Naive thymus-derived CD4-positive, alpha-beta T cell (primary cell): Measurements from ENCODE around the gene MAP2K5. TPM values are rescaled to one million over a fixed set of nuclear protein-coding genes. Genes with fewer than 3 reads are reported as not detected.

Source experiments
- ATAC-seq: fragments of 150-1000 bp; cut with Tn5 transposase; 2 replicates; pipeline ENCODE4 v1.10.0; 2021; ENCODE audit warnings: mild to moderate bottlenecking, moderate library complexity
- CTCF ChIA-PET: fragments of 350-600 bp; sonication (Branson Sonifier 250); formaldehyde crosslinking; loops from one replicate; lab custom pipeline; 2021; ENCODE audit warnings: antibody characterized with exemption; lab: Charles Lee
- POLR2A ChIA-PET: fragments of 350-600 bp; sonication (Branson Sonifier 250); formaldehyde crosslinking; loops from one replicate; lab custom pipeline; 2021; ENCODE audit warnings: antibody characterized with exemption, inconsistent platforms; lab: Charles Lee
- DNase-seq, 9 donors: peaks; one replicate each; pipeline versions ENCODE4 v3.0.0 to v3.0.0-alpha.2; 2020 to 2022; ENCODE audit warnings: mixed read lengths in 1 of 9
- H3K27ac ChIP-seq: one replicate; pipeline ENCODE4 v1.7.0; 2013; ENCODE audit warnings: mild to moderate bottlenecking, low read depth, low read length, moderate library complexity
- H3K27me3 ChIP-seq, 2 donors: one replicate each; pipeline ENCODE4 v1.7.0; 2013; ENCODE audit warnings: low read length in 2 of 2, mild to moderate bottlenecking in 2 of 2, moderate library complexity in 2 of 2; ENCODE audit not compliant: control insufficient read depth in 2 of 2, insufficient read depth in 2 of 2
- H3K36me3 ChIP-seq, 3 experiments: 1 replicate in 2 of 3; 2 replicates in 1 of 3; pipeline ENCODE4 v1.7.0; 2013; ENCODE audit warnings: low read length in 3 of 3, mild to moderate bottlenecking in 3 of 3, moderate library complexity in 1 of 3; ENCODE audit not compliant: insufficient read depth in 3 of 3, control insufficient read depth in 2 of 3
- H3K4me1 ChIP-seq, 2 donors: one replicate each; pipeline ENCODE4 v1.7.0; 2013; ENCODE audit warnings: low read length in 2 of 2, mild to moderate bottlenecking in 2 of 2, moderate library complexity in 1 of 2; ENCODE audit not compliant: control insufficient read depth in 2 of 2, insufficient read depth in 2 of 2
- H3K4me3 ChIP-seq: 2 replicates; pipeline ENCODE4 v1.7.0; 2013; ENCODE audit warnings: mild to moderate bottlenecking, low read length
- H3K9me3 ChIP-seq, 3 experiments: 1 replicate in 2 of 3; 2 replicates in 1 of 3; pipeline ENCODE4 v1.7.0; 2013; ENCODE audit warnings: low read length in 3 of 3; ENCODE audit not compliant: control insufficient read depth in 2 of 3
- H3K27ac Mint-ChIP-seq, 9 donors: one replicate each; pipeline ENCODE4 v1.8.0; 2020 to 2022; ENCODE audit warnings: mixed read lengths in 9 of 9, mild to moderate bottlenecking in 8 of 9, moderate library complexity in 5 of 9, inconsistent platforms in 2 of 9
- H3K27me3 Mint-ChIP-seq, 5 donors: one replicate each; pipeline ENCODE4 v1.8.0; 2021 to 2022; ENCODE audit warnings: mixed read lengths in 5 of 5, mild to moderate bottlenecking in 1 of 5
- H3K36me3 Mint-ChIP-seq, 5 donors: one replicate each; pipeline ENCODE4 v1.8.0; 2020 to 2022; ENCODE audit warnings: mixed read lengths in 5 of 5, mild to moderate bottlenecking in 3 of 5, inconsistent platforms in 1 of 5
- H3K4me1 Mint-ChIP-seq, 7 donors: one replicate each; pipeline ENCODE4 v1.8.0; 2020 to 2022; ENCODE audit warnings: mixed read lengths in 7 of 7, mild to moderate bottlenecking in 3 of 7, inconsistent platforms in 1 of 7
- H3K4me3 Mint-ChIP-seq, 10 donors: one replicate each; pipeline ENCODE4 v1.8.0; 2020 to 2022; ENCODE audit warnings: mild to moderate bottlenecking in 10 of 10, mixed read lengths in 10 of 10, moderate library complexity in 6 of 10, inconsistent platforms in 2 of 10
- H3K9me3 Mint-ChIP-seq, 11 donors: one replicate each; pipeline ENCODE4 v1.8.0; 2020 to 2022; ENCODE audit warnings: mixed read lengths in 11 of 11, mild to moderate bottlenecking in 4 of 11, inconsistent platforms in 1 of 11, moderate library complexity in 1 of 11
- intact Hi-C, 2 donors: fragments of 100-400 bp; cut with micrococcal nuclease; formaldehyde crosslinking; loops; one replicate each; pipeline ENCODE4 v1.15.1; 2023
- polyA plus RNA-seq, 2 donors: library from polyadenylated mRNA; unstranded; fragments of 300-500 nt; fragmentation: Illumina TruSeq; gene quantifications; one replicate each; pipeline ENCODE4 v1.2.3, GENCODE V29; 2021
- total RNA-seq, 6 experiments: library from RNA in 5 of 6; stranded (reverse) in 5 of 6; gene quantifications; 1 replicate in 5 of 6; 2 replicates in 1 of 6; pipeline ENCODE4 v1.2.3 and lab custom pipeline; 2021 to 2026

The MAP2K5 gene
- total and polyA plus RNA-seq, 7 experiments from 2014 or later = 22.7 to 43.4 (median 33.9) TPM

GRCh38 chr15:67528513-67528912, 14.0 kb upstream of the MAP2K5 start:
- intact Hi-C loops = loop anchor here (10.0 kb wide), 3 partner anchors 74 to 526 kb away; partner anchors contain the start of gene PIAS1 (in 1 of the 2)
- ATAC-seq = no peak
- POLR2A ChIA-PET = interaction anchor here (1.7 to 5.9 kb wide), 2 partner anchors 12 to 24 kb away, joined by 4 to 43 read pairs; partner anchors contain the start of gene MAP2K5
- no peaks in the 10 kb centered on the region for H3K27me3 ChIP-seq
- peaks cover 4 to 6% of the 10 kb centered on the region in 2 donors for H3K4me1 ChIP-seq
- DNase-seq = no peak
- Mint-ChIP-seq H3K27me3 (peaks cover 0 to 4% (median 0%) of the 10 kb centered on the region in 5 donors), H3K4me3 (no peak overlapping the region), H3K27ac (peak overlapping the region in 1 of 9 donors; percentile 50), H3K4me1 (peaks cover 3 to 11% (median 7%) of the 10 kb centered on the region in 7 donors), H3K9me3 (no peaks in the 10 kb centered on the region), H3K36me3 (peaks cover 0 to 7% (median 4%) of the 10 kb centered on the region in 5 donors)
- CTCF ChIA-PET = no interaction called here
- H3K9me3 ChIP-seq = no peaks in the 10 kb centered on the region
- H3K36me3 ChIP-seq = peaks cover 0 to 8% (median 0%) of the 10 kb centered on the region in 3 experiments
- H3K4me3 ChIP-seq = no peak overlapping the region
- no peak overlapping the region for H3K27ac ChIP-seq

- ATAC-seq (no peak), DNase-seq (no peak)
- Mint-ChIP-seq H3K27ac (no peak overlapping the region), H3K4me1 (peaks cover 0 to 3% (median 0%) of the 10 kb centered on the region in 7 donors), H3K36me3 (peaks cover 0 to 7% (median 4%) of the 10 kb centered on the region in 5 donors), H3K9me3 (no peaks in the 10 kb centered on the region), H3K4me3 (no peak overlapping the region), H3K27me3 (peaks cover 0 to 8% (median 0%) of the 10 kb centered on the region in 5 donors)
- Histone ChIP-seq H3K4me3 (no peak overlapping the region), H3K27ac (no peak overlapping the region), H3K36me3 (peaks cover 0 to 8% (median 0%) of the 10 kb centered on the region in 3 experiments), H3K4me1 (no peaks in the 10 kb centered on the region), H3K9me3 (no peaks in the 10 kb centered on the region), H3K27me3 (no peaks in the 10 kb centered on the region)
- intact Hi-C loops = no loop called here
- POLR2A ChIA-PET = interaction anchor here (1.1 to 2.7 kb wide), 2 partner anchors 10 to 14 kb away, joined by 3 to 16 read pairs; partner anchors contain the start of gene C15orf61
- CTCF ChIA-PET = no interaction called here
Observed at GRCh38 chr15:67531379-67531914, 11.1 kb upstream of the MAP2K5 start.

GRCh38 chr15:67533873-67534272, 8.6 kb upstream of the MAP2K5 start:
- Mint-ChIP-seq H3K27me3 (peaks cover 0 to 8% (median 0%) of the 10 kb centered on the region in 5 donors), H3K4me3 (no peak overlapping the region), H3K36me3 (peaks cover 0 to 7% (median 0%) of the 10 kb centered on the region in 5 donors), H3K27ac (no peak overlapping the region), H3K4me1 (peaks cover 0 to 9% (median 2%) of the 10 kb centered on the region in 7 donors), H3K9me3 (no peaks in the 10 kb centered on the region)
- Histone ChIP-seq H3K27ac (no peak overlapping the region), H3K27me3 (no peaks in the 10 kb centered on the region), H3K36me3 (no peaks in the 10 kb centered on the region), H3K4me3 (no peak overlapping the region), H3K4me1 (no peaks in the 10 kb centered on the region), H3K9me3 (no peaks in the 10 kb centered on the region)
- no peak for ATAC-seq
- POLR2A ChIA-PET = interaction anchor here (0.8 to 1.3 kb wide), 2 partner anchors 13 to 105 kb away, joined by 3 read pairs; partner anchors contain the start of gene C15orf61
- no peak for DNase-seq
- CTCF ChIA-PET = no interaction called here
- intact Hi-C loops = no loop called here

DNA sequence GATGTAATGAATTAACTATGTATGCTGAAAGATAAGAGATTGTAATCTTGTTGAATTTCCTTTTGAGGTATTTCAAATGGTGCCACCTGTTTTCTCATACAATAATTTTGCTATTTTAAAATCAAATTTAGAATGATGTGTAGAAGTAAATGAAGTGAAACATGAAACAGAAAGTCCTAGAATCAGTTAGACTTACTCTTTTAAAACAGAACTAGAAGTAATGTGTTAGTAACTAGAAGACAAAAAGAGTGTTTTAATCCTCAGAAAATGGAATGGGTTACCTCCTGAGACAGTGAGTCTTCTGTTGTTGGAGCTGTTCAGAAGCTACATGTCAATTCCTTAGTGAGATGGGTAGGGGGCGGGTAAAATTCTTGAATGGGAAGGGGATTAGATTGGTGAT, 8.1 kb upstream of the MAP2K5 start:
- H3K4me1 Mint-ChIP-seq = peaks cover 0 to 11% (median 6%) of the 10 kb centered on the region in 7 donors
- peaks cover 0 to 9% (median 0%) of the 10 kb centered on the region in 5 donors for H3K36me3 Mint-ChIP-seq
- H3K9me3 ChIP-seq = no peaks in the 10 kb centered on the region
- no peak overlapping the region for H3K27ac Mint-ChIP-seq
- no peaks in the 10 kb centered on the region for H3K27me3 ChIP-seq
- H3K4me1 ChIP-seq = no peaks in the 10 kb centered on the region
- intact Hi-C loops = no loop called here
- ATAC-seq (no peak), DNase-seq (no peak)
- ChIA-PET CTCF (interaction anchor here (0.5 kb wide), 1 partner anchor 20 kb away, joined by 5 read pairs; no protein-coding TSS in a partner anchor), POLR2A (interaction anchor here (0.8 to 1.3 kb wide), 2 partner anchors 14 to 105 kb away, joined by 3 read pairs; partner anchors contain the start of gene C15orf61)
- H3K27ac ChIP-seq = no peak overlapping the region
- no peak overlapping the region for H3K4me3 Mint-ChIP-seq
- no peaks in the 10 kb centered on the region for H3K9me3 Mint-ChIP-seq
- peaks cover 0 to 8% (median 0%) of the 10 kb centered on the region in 5 donors for H3K27me3 Mint-ChIP-seq
- H3K36me3 ChIP-seq = no peaks in the 10 kb centered on the region
- H3K4me3 ChIP-seq = no peak overlapping the region

DNA sequence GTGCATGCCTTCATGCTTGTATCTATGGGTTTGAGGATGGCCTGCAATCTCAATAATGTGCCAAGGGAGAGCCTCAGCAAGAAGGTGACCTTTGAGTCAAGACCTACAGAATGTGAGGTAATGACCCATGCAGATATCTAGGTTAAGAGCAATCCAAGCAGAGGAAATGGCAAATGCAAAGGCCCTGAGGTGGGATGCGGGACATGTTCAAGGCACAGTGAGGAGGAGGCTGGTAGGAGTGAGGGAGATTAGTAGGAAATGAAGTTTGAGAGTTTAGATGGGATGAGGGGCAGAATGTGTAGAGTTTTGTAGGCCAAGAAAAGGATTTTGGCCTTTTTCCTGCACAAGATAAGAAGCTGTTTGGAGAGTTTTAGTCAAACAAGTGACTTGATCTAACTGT, 4.7 kb upstream of the MAP2K5 start:
- DNase-seq (no peak), ATAC-seq (no peak)
- Histone ChIP-seq H3K27me3 (no peaks in the 10 kb centered on the region), H3K4me1 (peaks cover 4 to 7% of the 10 kb centered on the region in 2 donors), H3K36me3 (peaks cover 0 to 5% (median 0%) of the 10 kb centered on the region in 3 experiments), H3K4me3 (no peak overlapping the region), H3K27ac (no peak overlapping the region), H3K9me3 (no peaks in the 10 kb centered on the region)
- peaks cover 0 to 3% (median 0%) of the 10 kb centered on the region in 5 donors for H3K27me3 Mint-ChIP-seq
- ChIA-PET POLR2A (interaction anchor here (5.2 kb wide), 1 partner anchor 12 kb away, joined by 43 read pairs; no protein-coding TSS in a partner anchor), CTCF (no interaction called here)
- H3K36me3 Mint-ChIP-seq = peaks cover 0 to 9% (median 0%) of the 10 kb centered on the region in 5 donors
- H3K4me1 Mint-ChIP-seq = peaks cover 7 to 25% (median 18%) of the 10 kb centered on the region in 7 donors
- no peaks in the 10 kb centered on the region for H3K9me3 Mint-ChIP-seq
- H3K4me3 Mint-ChIP-seq = no peak overlapping the region
- H3K27ac Mint-ChIP-seq = no peak overlapping the region
- intact Hi-C loops = no loop called here

GRCh38 chr15:67543348-67543718, 830 bp downstream of the MAP2K5 start:
- Mint-ChIP-seq H3K27ac (peak overlapping the region; percentile 76 to 100 (median 93)), H3K27me3 (no peaks in the 10 kb centered on the region), H3K9me3 (no peaks in the 10 kb centered on the region), H3K4me1 (peaks cover 19 to 75% (median 63%) of the 10 kb centered on the region in 7 donors), H3K36me3 (peaks cover 0 to 12% (median 4%) of the 10 kb centered on the region in 5 donors), H3K4me3 (peak overlapping the region; percentile 88 to 98 (median 94))
- ChIA-PET POLR2A (interaction anchor here (0.8 to 1.0 kb wide), 2 partner anchors 92 to 211 kb away, joined by 3 to 4 read pairs; no protein-coding TSS in a partner anchor), CTCF (no interaction called here)
- peak overlapping the region; percentile 78 for H3K27ac ChIP-seq
- peaks cover 0 to 5% (median 0%) of the 10 kb centered on the region in 3 experiments for H3K36me3 ChIP-seq
- no peaks in the 10 kb centered on the region for H3K9me3 ChIP-seq
- ATAC-seq (no peak), DNase-seq (no peak)
- intact Hi-C loops = loop anchor here (5.0 to 10.0 kb wide), 7 partner anchors 86 to 1619 kb away; partner anchors contain the start of genes AAGAB (in 1 of the 2), FEM1B (in 1 of the 2), GLCE (in 1 of the 2) and IQCH (in 1 of the 2)
- peak overlapping the region; percentile 90 for H3K4me3 ChIP-seq
- H3K27me3 ChIP-seq = no peaks in the 10 kb centered on the region
- peaks cover 7 to 22% of the 10 kb centered on the region in 2 donors for H3K4me1 ChIP-seq
